HG03097 (cell line): ENCODE results near the gene TRDMT1.

Source experiments
- ATAC-seq: cut with Tn5 transposase; IDR thresholded peaks from one replicate; pipeline ENCODE4 v1.9.1; 2021; ENCODE audit not compliant: unreplicated experiment, low FRiP score

TRDMT1 gene

GRCh38 chr10:17200912-17201793 is at the start of gene TRDMT1:
Gene TRDMT1 (minus strand): TSS chr10:17201672. CDS start chr10:17201634, 38 bp downstream.
- ATAC-seq, result peak; percentile 91

GRCh38 chr10:17250736-17251135 is 49.3 kb upstream of the TRDMT1 start:
- ATAC-seq, result no peak

- no peak for ATAC-seq
Observed at GRCh38 chr10:17249820-17250219, 48.3 kb upstream of the TRDMT1 start.

GRCh38 chr10:17248964-17249363 is 47.5 kb upstream of the TRDMT1 start:
- ATAC-seq, result no peak

- ATAC-seq, result no peak
Observed at GRCh38 chr10:17247210-17247609, 45.7 kb upstream of the TRDMT1 start.

GRCh38 chr10:17244700-17245365 is 43.4 kb upstream of the TRDMT1 start:
- no peak for ATAC-seq

GRCh38 chr10:17241611-17242333 is 40.3 kb upstream of the TRDMT1 start:
- ATAC-seq, result no peak

GRCh38 chr10:17240616-17241015 is 39.1 kb upstream of the TRDMT1 start:
- no peak for ATAC-seq

- no peak for ATAC-seq
Observed at GRCh38 chr10:17240096-17240495, 38.6 kb upstream of the TRDMT1 start.

- ATAC-seq, result no peak
Observed at GRCh38 chr10:17239345-17240085, 38.0 kb upstream of the TRDMT1 start.

GRCh38 chr10:17238445-17239291 is 37.2 kb upstream of the TRDMT1 start:
- no peak for ATAC-seq

- no peak for ATAC-seq
Observed at GRCh38 chr10:17237915-17238444, 36.5 kb upstream of the TRDMT1 start.

- no peak for ATAC-seq
Observed at GRCh38 chr10:17237149-17237527, 35.7 kb upstream of the TRDMT1 start.

GRCh38 chr10:17236468-17237148 is 35.1 kb upstream of the TRDMT1 start:
- no peak for ATAC-seq

GRCh38 chr10:17235136-17235535 is 33.7 kb upstream of the TRDMT1 start:
- ATAC-seq, result no peak

GRCh38 chr10:17234431-17234945 is 33.0 kb upstream of the TRDMT1 start:
- no peak for ATAC-seq

- ATAC-seq, result no peak
Observed at GRCh38 chr10:17233286-17233991, 32.0 kb upstream of the TRDMT1 start.
